Panc1 (cell line): ENCODE results near the gene C11orf21. TPM values are rescaled to one million over a fixed set of nuclear protein-coding genes. Genes with fewer than 3 reads are reported as not detected.

ENCODE experiments used
- ATAC-seq: fragments of 200-7000 bp; cut with Tn5 transposase; 2 replicates; pipeline ENCODE4 v1.9.1; 2020; ENCODE audit warnings: mild to moderate bottlenecking, moderate library complexity
- BruUV-seq: library from RNA; stranded (reverse); fragments of 400-500 nt; replicated peaks from 2 replicates; lab custom pipeline; 2021; lab: Mats Ljungman, UMichigan
- CTCF ChIA-PET: fragments of 300-600 bp; sonication (Branson Sonifier 250); formaldehyde crosslinking; loops from one replicate; lab custom pipeline; 2022; ENCODE audit warnings: antibody characterized with exemption; lab: Charles Lee
- POLR2A ChIA-PET: fragments of 300-600 bp; sonication (Branson Sonifier 250); formaldehyde crosslinking; loops from one replicate; lab custom pipeline; 2022; ENCODE audit warnings: antibody characterized with exemption; lab: Charles Lee
- DNase-seq: peaks from one replicate; pipeline ENCODE4 v3.0.0-alpha.2; 2010; ENCODE audit warnings: low read depth, low spot score
- H3K27ac ChIP-seq: 2 replicates; pipeline ENCODE4 v1.5.1; 2011; ENCODE audit warnings: mild to moderate bottlenecking, low read length, inconsistent platforms
- H3K27me3 ChIP-seq: fragments of 200-500 bp; sonication (Bioruptor generic); 2 replicates; pipeline ENCODE4 v1.6.0; 2014; ENCODE audit warnings: low read length, inconsistent platforms; ENCODE audit not compliant: control insufficient read depth, insufficient read depth
- H3K36me3 ChIP-seq: fragments of 200-500 bp; sonication (Bioruptor generic); 2 replicates; pipeline ENCODE4 v1.5.1; 2014; ENCODE audit warnings: inconsistent platforms, mild to moderate bottlenecking, low read length, moderate library complexity; ENCODE audit not compliant: control insufficient read depth, insufficient read depth
- H3K4me1 ChIP-seq: 2 replicates; pipeline ENCODE4 v1.5.1; 2011; ENCODE audit warnings: inconsistent platforms, mild to moderate bottlenecking, low read length, moderate library complexity; ENCODE audit not compliant: control insufficient read depth, insufficient read depth
- H3K4me3 ChIP-seq, 2 experiments: 2 replicates each; pipeline ENCODE4 v1.5.1; 2011 to 2012; ENCODE audit warnings: low read depth in 2 of 2, low read length in 2 of 2, mild to moderate bottlenecking in 2 of 2, inconsistent platforms in 1 of 2, moderate library complexity in 1 of 2
- H3K9me3 ChIP-seq: fragments of 200-500 bp; sonication (Bioruptor generic); 2 replicates; pipeline ENCODE4 v1.5.1; 2014; ENCODE audit warnings: low read depth, mild to moderate bottlenecking, inconsistent platforms, low read length, moderate library complexity; ENCODE audit not compliant: control insufficient read depth, insufficient read depth
- CTCF ChIP-seq: fragments of 450-650 bp; IDR thresholded peaks from 2 replicates; pipeline ENCODE4 v1.5.1; 2017; ENCODE audit warnings: mild to moderate bottlenecking
- POLR2AphosphoS5 ChIP-seq: IDR thresholded peaks from 2 replicates; pipeline ENCODE4 v1.6.1; 2012; ENCODE audit warnings: mild to moderate bottlenecking, low read depth, low read length, moderate library complexity
- SIN3A ChIP-seq: IDR thresholded peaks from 2 replicates; pipeline ENCODE4 v1.6.1; 2012; ENCODE audit warnings: low read depth, mild to moderate bottlenecking, low read length, moderate library complexity, borderline replicate concordance; ENCODE audit not compliant: insufficient read depth
- TCF7L2 ChIP-seq: IDR thresholded peaks from 2 replicates; pipeline ENCODE4 v1.6.1; 2011; ENCODE audit warnings: mild to moderate bottlenecking, low read depth, low read length, inconsistent platforms
- in situ Hi-C: cut with HindIII; loops from 2 replicates; pipeline ENCODE4 v1.10.0; 2016; ENCODE audit warnings: low sequenced_read_pairs, low pct_unique_long_range_greater_than_20kb
- intact Hi-C: fragments of 100-400 bp; cut with micrococcal nuclease; formaldehyde crosslinking; loops from one replicate; pipeline ENCODE4 v1.10.0; 2022; ENCODE audit not compliant: unreplicated experiment
- total RNA-seq: library from RNA; stranded (reverse); gene quantifications from one replicate; pipeline ENCODE4 v1.2.1, GENCODE V29; 2021; ENCODE audit not compliant: unreplicated experiment
- TF ChIP-seq, protein P1 (sequence below), 2 experiments: IDR thresholded peaks; 2 replicates each; pipeline ENCODE4 v1.6.1; 2011 to 2012; ENCODE audit warnings: low read depth in 2 of 2, control low read depth in 1 of 2, low read length in 1 of 2, mild to moderate bottlenecking in 1 of 2, moderate library complexity in 1 of 2; ENCODE audit not compliant: insufficient read depth in 1 of 2

C11orf21 gene
- total RNA-seq, 1 experiment from 2014 or later, result 0.31 TPM

DNA sequence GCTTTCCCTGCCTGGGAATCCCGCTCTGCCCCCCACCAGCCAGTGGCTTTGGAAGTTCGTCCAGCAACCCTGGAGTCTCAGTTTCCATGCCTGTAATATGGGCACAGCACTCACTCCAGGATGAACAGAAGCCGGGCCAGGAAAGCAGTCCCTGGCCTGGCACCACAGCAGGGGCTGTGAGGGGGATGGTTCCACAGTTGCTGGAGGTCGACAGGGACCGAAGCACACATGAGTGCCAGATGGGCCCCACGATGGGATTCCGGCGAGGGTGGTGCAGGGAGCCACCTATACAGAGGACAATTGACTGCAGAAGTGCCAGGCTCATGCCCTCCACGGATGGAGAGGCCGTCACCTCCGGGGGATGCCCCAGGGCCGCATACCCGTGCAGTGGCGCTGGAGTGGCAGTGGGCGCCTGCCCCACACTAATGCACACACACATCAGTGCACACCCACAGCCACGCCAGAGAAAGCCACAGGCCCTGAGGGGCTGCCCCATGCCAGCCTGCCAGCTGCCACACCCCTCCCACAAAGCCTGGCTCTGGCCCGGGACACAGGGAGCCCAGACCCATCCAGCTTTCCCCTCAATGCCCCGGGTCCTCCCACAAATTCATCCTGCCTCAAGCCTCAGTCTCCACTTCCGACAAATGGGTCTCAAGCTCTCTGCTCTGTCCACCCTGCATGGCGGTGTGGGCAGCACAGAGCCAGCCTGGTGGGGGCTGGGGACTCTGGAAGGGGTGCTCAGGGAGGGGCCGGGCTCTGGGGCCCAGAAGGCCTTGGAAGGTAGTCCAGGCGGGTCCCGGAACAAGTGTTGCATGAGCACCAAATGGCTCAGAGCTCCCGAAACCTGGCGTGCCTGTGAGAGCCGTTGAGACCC, 41.0 kb downstream of the C11orf21 start:
- CTCF ChIA-PET, result no interaction called here
- no peak for TF ChIP-seq CTCF
- no peak for TF ChIP-seq TCF7L2
- no peak for TF ChIP-seq POLR2AphosphoS5
- TF ChIP-seq, protein P1, sequence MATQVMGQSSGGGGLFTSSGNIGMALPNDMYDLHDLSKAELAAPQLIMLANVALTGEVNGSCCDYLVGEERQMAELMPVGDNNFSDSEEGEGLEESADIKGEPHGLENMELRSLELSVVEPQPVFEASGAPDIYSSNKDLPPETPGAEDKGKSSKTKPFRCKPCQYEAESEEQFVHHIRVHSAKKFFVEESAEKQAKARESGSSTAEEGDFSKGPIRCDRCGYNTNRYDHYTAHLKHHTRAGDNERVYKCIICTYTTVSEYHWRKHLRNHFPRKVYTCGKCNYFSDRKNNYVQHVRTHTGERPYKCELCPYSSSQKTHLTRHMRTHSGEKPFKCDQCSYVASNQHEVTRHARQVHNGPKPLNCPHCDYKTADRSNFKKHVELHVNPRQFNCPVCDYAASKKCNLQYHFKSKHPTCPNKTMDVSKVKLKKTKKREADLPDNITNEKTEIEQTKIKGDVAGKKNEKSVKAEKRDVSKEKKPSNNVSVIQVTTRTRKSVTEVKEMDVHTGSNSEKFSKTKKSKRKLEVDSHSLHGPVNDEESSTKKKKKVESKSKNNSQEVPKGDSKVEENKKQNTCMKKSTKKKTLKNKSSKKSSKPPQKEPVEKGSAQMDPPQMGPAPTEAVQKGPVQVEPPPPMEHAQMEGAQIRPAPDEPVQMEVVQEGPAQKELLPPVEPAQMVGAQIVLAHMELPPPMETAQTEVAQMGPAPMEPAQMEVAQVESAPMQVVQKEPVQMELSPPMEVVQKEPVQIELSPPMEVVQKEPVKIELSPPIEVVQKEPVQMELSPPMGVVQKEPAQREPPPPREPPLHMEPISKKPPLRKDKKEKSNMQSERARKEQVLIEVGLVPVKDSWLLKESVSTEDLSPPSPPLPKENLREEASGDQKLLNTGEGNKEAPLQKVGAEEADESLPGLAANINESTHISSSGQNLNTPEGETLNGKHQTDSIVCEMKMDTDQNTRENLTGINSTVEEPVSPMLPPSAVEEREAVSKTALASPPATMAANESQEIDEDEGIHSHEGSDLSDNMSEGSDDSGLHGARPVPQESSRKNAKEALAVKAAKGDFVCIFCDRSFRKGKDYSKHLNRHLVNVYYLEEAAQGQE (IDR thresholded peaks at IDR 0.05; ENCODE audit: insufficient read depth in 1 of 2, low read depth in 2 of 2, low read length in 1 of 2), result no peak
- TF ChIP-seq SIN3A, result no peak
- no TSS peak for BruUV-seq
- POLR2A ChIA-PET, result no interaction called here
- Histone ChIP-seq H3K4me3 (no peak overlapping the region), H3K27me3 (no peaks in the 10 kb centered on the region), H3K36me3 (no peaks in the 10 kb centered on the region), H3K27ac (no peak overlapping the region), H3K9me3 (no peaks in the 10 kb centered on the region), H3K4me1 (no peaks in the 10 kb centered on the region)
- intact Hi-C loops, result no loop called here
- in situ Hi-C loops, result no loop called here
- ATAC-seq, result no peak
- DNase-seq, result no peak

GRCh38 chr11:2259897-2260451, 41.7 kb downstream of the C11orf21 start:
- intact Hi-C loops (no loop called here), in situ Hi-C loops (no loop called here)
- Histone ChIP-seq H3K9me3 (no peaks in the 10 kb centered on the region), H3K27ac (no peak overlapping the region), H3K36me3 (no peaks in the 10 kb centered on the region), H3K4me3 (no peak overlapping the region), H3K27me3 (no peaks in the 10 kb centered on the region), H3K4me1 (no peaks in the 10 kb centered on the region)
- TF ChIP-seq, protein P1 (IDR thresholded peaks at IDR 0.05; ENCODE audit: insufficient read depth in 1 of 2, low read depth in 2 of 2, low read length in 1 of 2), result no peak
- no peak for TF ChIP-seq CTCF
- no peak for TF ChIP-seq TCF7L2
- TF ChIP-seq SIN3A, result no peak
- no peak for TF ChIP-seq POLR2AphosphoS5
- DNase-seq (no peak), ATAC-seq (no peak)
- CTCF ChIA-PET, result no interaction called here
- BruUV-seq, result no TSS peak
- POLR2A ChIA-PET, result no interaction called here
